ENCODE measurements around the gene PRX. TPM values are rescaled to one million over a fixed set of nuclear protein-coding genes. Genes with fewer than 3 reads are reported as not detected.

The PRX gene
- total and polyA plus RNA-seq, 9 of the 15 experiments (the other 6 are each of a cell fraction or from before 2014, with no cell fraction given), result 0.65 to 3.5 (median 1.7) TPM; not detected in 2

- TF ChIP-seq GABPB1 (CRISPR knock-in tag; IDR thresholded peaks at IDR 0.05), result peak; percentile 62
- no peak for TF ChIP-seq GTF2A2 (tag; IDR thresholded peaks at IDR 0.05)
- TF ChIP-seq KAT8 (IDR thresholded peaks at IDR 0.05; ENCODE audit: low read depth), result no peak
- TF ChIP-seq THRB (CRISPR knock-in tag; conservative IDR thresholded peaks at IDR 0.05), result no peak
- peak; percentile 86 to 90 for TF ChIP-seq MNT (conservative IDR thresholded peaks at IDR 0.05)
- TF ChIP-seq ZNF75A (CRISPR knock-in tag; IDR thresholded peaks at IDR 0.05), result no peak
- no peak for TF ChIP-seq PML (IDR thresholded peaks at IDR 0.05; ENCODE audit: low read length)
- TF ChIP-seq ZBTB43 (CRISPR knock-in tag; IDR thresholded peaks at IDR 0.05), result no peak
- no peak for TF ChIP-seq THAP12 (CRISPR knock-in tag; IDR thresholded peaks at IDR 0.05)
- TF ChIP-seq PCBP1 (IDR thresholded peaks at IDR 0.05; ENCODE audit: low read depth, low read length, poor library complexity, severe bottlenecking), result no peak
- TF ChIP-seq RHOXF2B (CRISPR knock-in tag; conservative IDR thresholded peaks at IDR 0.05), result no peak
- no peak for TF ChIP-seq ZNF174 (CRISPR knock-in tag; IDR thresholded peaks at IDR 0.05)
- TF ChIP-seq ZFP30 (CRISPR knock-in tag; IDR thresholded peaks at IDR 0.05; ENCODE audit: borderline replicate concordance), result no peak
- peak; percentile 73 for TF ChIP-seq MYC (IDR thresholded peaks at IDR 0.05; ENCODE audit: low read depth, low read length)
- 0 out of 2 replicates have a peak, but pooled peaks have one; percentile 27 for TF ChIP-seq MYC (CRISPR knock-in tag; IDR thresholded peaks at IDR 0.05; ENCODE audit: borderline replicate concordance, low read depth)
- TF ChIP-seq SIRT6 (IDR thresholded peaks at IDR 0.05; ENCODE audit: low read depth, low read length), result no peak
- TF ChIP-seq PCBP2 (IDR thresholded peaks at IDR 0.05; ENCODE audit: low read depth, low read length, poor library complexity, severe bottlenecking), result no peak
- TF ChIP-seq MED1 (CRISPR knock-in tag; IDR thresholded peaks at IDR 0.05; ENCODE audit: borderline replicate concordance), result no peak
- TF ChIP-seq MAZ (CRISPR knock-in tag; conservative IDR thresholded peaks at IDR 0.05 in 1 of 2, IDR thresholded peaks at IDR 0.05 in 1 of 2), result peak; percentile 98
- no peak for TF ChIP-seq ZKSCAN8 (CRISPR knock-in tag; IDR thresholded peaks at IDR 0.05)
- no peak for TF ChIP-seq ZNF589 (CRISPR knock-in tag; IDR thresholded peaks at IDR 0.05; ENCODE audit: low read depth)
- peak; percentile 41 for TF ChIP-seq CBFA2T3 (IDR thresholded peaks at IDR 0.05)
These were observed 30.2 kb upstream of the PRX start (continued) for GRCh38 chr19:40443131-40443999.
